IMR-90 (cell line): Measurements from ENCODE around the gene MARCHF3. TPM values are rescaled to one million over a fixed set of nuclear protein-coding genes. Genes with fewer than 3 reads are reported as not detected.
A peak's percentile ranks its signal among the peaks of the same experiment; 100 is the strongest.

Experiments used
- ATAC-seq: fragments of 200-7000 bp; cut with Tn5 transposase; 2 replicates; pipeline ENCODE4 v1.9.1; 2020; ENCODE audit warnings: low read depth, mild to moderate bottlenecking, moderate library complexity
- BruUV-seq: library from RNA; stranded (reverse); fragments of 400-500 nt; replicated peaks from 2 replicates; lab custom pipeline; 2021; lab: Mats Ljungman, UMichigan
- CTCF ChIA-PET: fragments of 300-600 bp; formaldehyde crosslinking; extraction: SDS; loops from one replicate; lab custom pipeline; 2021; ENCODE audit warnings: antibody characterized with exemption; lab: Yijun Ruan, JAX
- POLR2A ChIA-PET: fragments of 300-600 bp; sonication (Branson Sonifier 250); formaldehyde crosslinking; loops from one replicate; lab custom pipeline; 2022; ENCODE audit warnings: antibody characterized with exemption; ENCODE audit not compliant: unreplicated experiment; lab: Charles Lee
- DNase-seq: peaks from one replicate; pipeline ENCODE4 v3.0.0; 2013
- H2AFZ ChIP-seq: replicated peaks from 2 replicates; pipeline ENCODE3; 2013; ENCODE audit warnings: low read length, mild to moderate bottlenecking; ENCODE audit not compliant: poor library complexity
- H2AK5ac ChIP-seq: 2 replicates; pipeline ENCODE4 v1.6.1; 2013; ENCODE audit warnings: low read depth, low read length, inconsistent platforms
- H2AK9ac ChIP-seq: replicated peaks from 2 replicates; pipeline ENCODE3; 2013; ENCODE audit warnings: mild to moderate bottlenecking, low read depth, low read length, moderate library complexity; ENCODE audit not compliant: poor library complexity
- H2BK120ac ChIP-seq: 2 replicates; pipeline ENCODE4 v1.6.1; 2013; ENCODE audit warnings: low read depth, low read length, inconsistent platforms
- H2BK15ac ChIP-seq: 3 replicates; pipeline ENCODE4 v1.6.1; 2013; ENCODE audit warnings: low read depth, low read length, inconsistent platforms
- H2BK20ac ChIP-seq: 2 replicates; pipeline ENCODE4 v1.6.1; 2013; ENCODE audit warnings: low read depth, mild to moderate bottlenecking, inconsistent platforms, low read length, moderate library complexity
- H2BK5ac ChIP-seq: 2 replicates; pipeline ENCODE4 v1.6.1; 2013; ENCODE audit warnings: mild to moderate bottlenecking, low read depth, low read length, inconsistent platforms; ENCODE audit not compliant: poor library complexity, severe bottlenecking
- H3K14ac ChIP-seq: replicated peaks from 2 replicates; pipeline ENCODE4 v1.6.1; 2013; ENCODE audit warnings: low read depth, low read length, inconsistent platforms
- H3K18ac ChIP-seq: 2 replicates; pipeline ENCODE4 v1.6.1; 2013; ENCODE audit warnings: low read depth, low read length, control low read depth
- H3K23ac ChIP-seq: 2 replicates; pipeline ENCODE4 v1.6.1; 2013; ENCODE audit warnings: low read depth, low read length, inconsistent platforms
- H3K27ac ChIP-seq: 2 replicates; pipeline ENCODE4 v1.5.1; 2013; ENCODE audit warnings: mild to moderate bottlenecking, control low read depth, low read length; ENCODE audit not compliant: insufficient read depth
- H3K27me3 ChIP-seq: 2 replicates; pipeline ENCODE4 v1.6.1; 2013; ENCODE audit warnings: low read length; ENCODE audit not compliant: control insufficient read depth, insufficient read depth
- H3K36me3 ChIP-seq: 2 replicates; pipeline ENCODE4 v1.6.1; 2013; ENCODE audit warnings: low read length, mixed read lengths; ENCODE audit not compliant: control insufficient read depth, insufficient read depth
- H3K4ac ChIP-seq: 2 replicates; pipeline ENCODE4 v1.6.1; 2013; ENCODE audit warnings: low read depth, low read length, inconsistent platforms
- H3K4me1 ChIP-seq: 2 replicates; pipeline ENCODE4 v1.6.1; 2013; ENCODE audit warnings: low read length, mixed read lengths; ENCODE audit not compliant: control insufficient read depth, insufficient read depth
- H3K4me2 ChIP-seq: 2 replicates; pipeline ENCODE4 v1.6.1; 2013; ENCODE audit warnings: low read depth, mild to moderate bottlenecking, control low read depth, low read length, moderate library complexity
- H3K4me3 ChIP-seq: 2 replicates; pipeline ENCODE4 v1.5.1; 2013; ENCODE audit warnings: low read depth, mild to moderate bottlenecking, control low read depth, low read length, moderate library complexity; ENCODE audit not compliant: insufficient read depth
- H3K56ac ChIP-seq: 2 replicates; pipeline ENCODE4 v1.6.1; 2013; ENCODE audit warnings: low read length, inconsistent platforms; ENCODE audit not compliant: insufficient read depth; ENCODE audit errors: extremely low read depth
- H3K79me1 ChIP-seq, 2 experiments: 2 replicates each; pipeline ENCODE4 v1.6.1; 2013; ENCODE audit warnings: low read length in 2 of 2, inconsistent platforms in 1 of 2, low read depth in 1 of 2
- H3K9ac ChIP-seq: 2 replicates; pipeline ENCODE4 v1.6.1; 2013; ENCODE audit warnings: low read depth, low read length, control low read depth
- H3K9me1 ChIP-seq: 2 replicates; pipeline ENCODE4 v1.6.1; 2013; ENCODE audit warnings: low read length, inconsistent platforms; ENCODE audit not compliant: insufficient read depth
- H3K9me3 ChIP-seq: 2 replicates; pipeline ENCODE4 v1.6.1; 2013; ENCODE audit warnings: low read length; ENCODE audit not compliant: control insufficient read depth, insufficient read depth
- H4K20me1 ChIP-seq: 2 replicates; pipeline ENCODE4 v1.6.1; 2013; ENCODE audit warnings: low read length, inconsistent platforms; ENCODE audit not compliant: insufficient read depth
- H4K5ac ChIP-seq: 2 replicates; pipeline ENCODE4 v1.6.1; 2013; ENCODE audit warnings: mild to moderate bottlenecking, low read depth, low read length, control low read depth
- H4K8ac ChIP-seq, 2 experiments: 2 replicates each; pipeline ENCODE4 v1.6.1; 2013; ENCODE audit warnings: low read depth in 2 of 2, low read length in 2 of 2, control low read depth in 1 of 2, inconsistent platforms in 1 of 2
- H4K91ac ChIP-seq: 2 replicates; pipeline ENCODE4 v1.6.1; 2013; ENCODE audit warnings: low read depth, low read length, inconsistent platforms; ENCODE audit not compliant: insufficient read depth
- CHD1 ChIP-seq: IDR thresholded peaks from 2 replicates; pipeline ENCODE4 v1.6.1; 2012; ENCODE audit warnings: low read depth, low read length, improper control_type of control experiment
- MAFK ChIP-seq: IDR thresholded peaks from 2 replicates; pipeline ENCODE4 v1.6.1; 2012; ENCODE audit warnings: low read depth, low read length, improper control_type of control experiment
- WGBS, 2 experiments: methylation state at CpG; one replicate each; pipeline versions ENCODE4 v1.1.5 to v1.1.7; 2013; ENCODE audit warnings: missing lambda C conversion rate in 2 of 2; ENCODE audit not compliant: insufficient read length in 1 of 2; ENCODE audit errors: extremely low coverage in 2 of 2; 5-methylcytosine and 5-hydroxymethylcytosine counted together
- dilution Hi-C: fragments of 300-500 bp; cut with HindIII; formaldehyde crosslinking; loops from one replicate; pipeline ENCODE4 v1.14.3; 2018; ENCODE audit warnings: low sequenced_read_pairs; ENCODE audit not compliant: unreplicated experiment
- in situ Hi-C: fragments of 300-500 bp; cut with MboI; formaldehyde crosslinking; loops from 3 replicates; pipeline ENCODE4 v1.14.3; 2019; ENCODE audit warnings: low sequenced_read_pairs, inconsistent platforms, mixed read lengths
- intact Hi-C: fragments of 100-400 bp; cut with micrococcal nuclease; formaldehyde crosslinking; loops from 2 replicates; pipeline ENCODE4 v1.10.0; 2022
- polyA plus RNA-seq, 3 experiments: library from polyadenylated mRNA; depleted of rRNA; stranded (reverse); fragments of >200 nt; gene quantifications; 2 replicates each; pipeline ENCODE4 v1.2.3, GENCODE V29; 2012; ENCODE audit warnings: low replicate concordance in 1 of 3
- total RNA-seq: library from RNA; depleted of rRNA; stranded (reverse); fragments of >200 nt; gene quantifications from 2 replicates; pipeline ENCODE4 v1.2.3, GENCODE V29; 2012

The MARCHF3 gene
- total and polyA plus RNA-seq, 2 of the 4 experiments (the other 2 are of a cell fraction) = 11.2 to 18.8 TPM

DNA sequence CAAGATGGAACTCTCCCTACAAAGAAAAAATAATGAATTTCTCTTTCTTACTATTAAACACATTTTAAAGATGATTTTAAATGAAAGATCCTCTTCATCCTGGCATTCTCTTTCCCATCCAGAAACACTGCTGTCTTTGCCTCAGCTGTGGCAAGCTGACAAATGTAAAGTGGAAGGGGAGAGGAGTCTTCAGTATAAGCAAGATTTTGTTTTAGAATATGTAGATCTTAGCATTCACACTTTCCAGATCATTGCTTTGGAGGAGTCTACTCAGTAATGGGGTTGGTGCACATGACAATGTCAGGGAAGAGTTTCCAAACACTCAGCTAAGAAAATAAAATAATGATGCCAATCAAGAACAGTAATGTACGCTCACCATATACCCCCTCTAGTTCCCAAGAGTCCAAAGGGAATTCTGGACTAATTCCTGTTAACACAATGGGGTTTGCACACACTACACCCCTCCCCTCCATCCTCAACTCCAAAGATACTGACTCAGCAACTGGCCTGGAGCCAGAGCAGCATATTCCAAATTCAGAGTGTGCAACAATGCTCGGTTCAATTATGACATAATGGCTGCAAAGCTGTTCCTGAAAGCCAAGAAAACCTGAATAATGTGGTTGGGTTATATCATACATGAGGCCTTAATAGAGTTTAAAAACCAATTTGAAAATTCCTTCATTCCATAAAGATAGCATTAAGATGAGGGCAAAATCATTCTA lies 38.3 kb upstream of the MARCHF3 start:
- dilution Hi-C loops (no loop called here), in situ Hi-C loops (no loop called here), intact Hi-C loops (no loop called here)
- Histone ChIP-seq H3K9ac (no peak overlapping the region), H4K5ac (no peak overlapping the region), H2BK20ac (no peak overlapping the region), H3K27ac (no peak overlapping the region), H3K36me3 (no peaks in the 10 kb centered on the region), H3K23ac (no peak overlapping the region), H3K4me1 (no peaks in the 10 kb centered on the region), H3K18ac (no peak overlapping the region), H2BK15ac (no peak overlapping the region), H2AK9ac (no peak overlapping the region), H4K20me1 (no peaks in the 10 kb centered on the region), H3K4ac (no peak overlapping the region), H3K27me3 (no peaks in the 10 kb centered on the region), H4K8ac (no peak overlapping the region), H4K91ac (no peak overlapping the region), H2BK5ac (no peak overlapping the region), H3K4me2 (no peak overlapping the region), H3K9me3 (no peaks in the 10 kb centered on the region), H2AK5ac (no peak overlapping the region), H3K79me1 (no peaks in the 10 kb centered on the region), H3K56ac (no peak overlapping the region), H3K4me3 (no peak overlapping the region), H3K9me1 (no peaks in the 10 kb centered on the region), H2AFZ (no peak overlapping the region), H3K14ac (no peak overlapping the region), H2BK120ac (no peak overlapping the region)
- TF ChIP-seq MAFK = peak; percentile 57
- TF ChIP-seq CHD1 = no peak
- BruUV-seq = no TSS peak
- CTCF ChIA-PET = interaction anchor here (1.2 to 1.3 kb wide), 2 partner anchors 11 to 24 kb away, joined by 3 read pairs; no protein-coding TSS in a partner anchor
- WGBS, 2 experiments = no CpG with 5 or more reads among the region's 2 CpGs
- POLR2A ChIA-PET = no interaction called here
- ATAC-seq (no peak), DNase-seq (peak; percentile 47)
